IgD-negative memory B cell (primary cell): Measurements from ENCODE around the gene ROBO1. TPM values are rescaled to one million over a fixed set of nuclear protein-coding genes. Genes with fewer than 3 reads are reported as not detected.
A peak's percentile ranks its signal among the peaks of the same experiment; 100 is the strongest.

Source experiments
- H3K27ac Mint-ChIP-seq, 3 donors: one replicate each; pipeline ENCODE4 v1.8.0; 2020 to 2022; ENCODE audit warnings: mild to moderate bottlenecking in 3 of 3, mixed read lengths in 3 of 3, moderate library complexity in 1 of 3
- H3K27me3 Mint-ChIP-seq: one replicate; pipeline ENCODE4 v1.8.0; 2021; ENCODE audit warnings: mixed read lengths
- H3K36me3 Mint-ChIP-seq: one replicate; pipeline ENCODE4 v1.8.0; 2020; ENCODE audit warnings: mild to moderate bottlenecking, mixed read lengths
- H3K4me1 Mint-ChIP-seq, 3 donors: one replicate each; pipeline ENCODE4 v1.8.0; 2020 to 2022; ENCODE audit warnings: mixed read lengths in 3 of 3, mild to moderate bottlenecking in 1 of 3
- H3K4me3 Mint-ChIP-seq, 4 donors: one replicate each; pipeline ENCODE4 v1.8.0; 2020 to 2022; ENCODE audit warnings: mild to moderate bottlenecking in 4 of 4, mixed read lengths in 4 of 4, moderate library complexity in 3 of 4
- H3K9me3 Mint-ChIP-seq, 3 donors: one replicate each; pipeline ENCODE4 v1.8.0; 2020 to 2021; ENCODE audit warnings: mixed read lengths in 3 of 3, mild to moderate bottlenecking in 1 of 3
- polyA plus RNA-seq: library from polyadenylated mRNA; unstranded; fragments of 300-500 nt; fragmentation: Illumina TruSeq; gene quantifications from one replicate; pipeline ENCODE4 v1.2.3, GENCODE V29; 2021

The ROBO1 gene
- polyA plus RNA-seq, 1 donor from 2014 or later, result 2.3 TPM

GRCh38 chr3:79052054-79052681 is 715.6 kb downstream of the ROBO1 start:
- Mint-ChIP-seq H3K27ac (no peak overlapping the region), H3K27me3 (no peaks in the 10 kb centered on the region), H3K4me1 (peaks cover 0 to 3% (median 0%) of the 10 kb centered on the region in 3 donors), H3K9me3 (peaks cover 8 to 39% (median 14%) of the 10 kb centered on the region in 3 donors), H3K36me3 (peaks cover 3% of the 10 kb centered on the region), H3K4me3 (no peak overlapping the region)

GRCh38 chr3:79047581-79047980 is 720.2 kb downstream of the ROBO1 start:
- no peaks in the 10 kb centered on the region for H3K27me3 Mint-ChIP-seq
- no peak overlapping the region for H3K4me3 Mint-ChIP-seq
- H3K36me3 Mint-ChIP-seq, result no peaks in the 10 kb centered on the region
- no peak overlapping the region for H3K27ac Mint-ChIP-seq
- no peaks in the 10 kb centered on the region for H3K4me1 Mint-ChIP-seq
- H3K9me3 Mint-ChIP-seq, result peaks cover 3 to 23% (median 5%) of the 10 kb centered on the region in 3 donors

GRCh38 chr3:79041621-79042020 is 726.2 kb downstream of the ROBO1 start:
- no peaks in the 10 kb centered on the region for H3K27me3 Mint-ChIP-seq

GRCh38 chr3:79040701-79041100 is 727.1 kb downstream of the ROBO1 start:
- no peaks in the 10 kb centered on the region for H3K36me3 Mint-ChIP-seq
- no peak overlapping the region for H3K4me3 Mint-ChIP-seq
- H3K4me1 Mint-ChIP-seq, result peaks cover 0 to 2% (median 0%) of the 10 kb centered on the region in 3 donors
- peaks cover 0 to 2% (median 0%) of the 10 kb centered on the region in 3 donors for H3K9me3 Mint-ChIP-seq
- H3K27me3 Mint-ChIP-seq, result no peaks in the 10 kb centered on the region
- no peak overlapping the region for H3K27ac Mint-ChIP-seq

More at GRCh38 chr3:79041621-79042020, 726.2 kb downstream of the ROBO1 start:
- Mint-ChIP-seq H3K4me3 (no peak overlapping the region), H3K36me3 (no peaks in the 10 kb centered on the region), H3K27ac (no peak overlapping the region), H3K4me1 (peaks cover 0 to 2% (median 0%) of the 10 kb centered on the region in 3 donors), H3K9me3 (peaks cover 0 to 2% (median 0%) of the 10 kb centered on the region in 3 donors)

GRCh38 chr3:79040091-79040490 is 727.7 kb downstream of the ROBO1 start:
- Mint-ChIP-seq H3K4me3 (no peak overlapping the region), H3K27me3 (no peaks in the 10 kb centered on the region), H3K4me1 (peaks cover 0 to 2% (median 0%) of the 10 kb centered on the region in 3 donors), H3K36me3 (no peaks in the 10 kb centered on the region), H3K9me3 (peaks cover 0 to 2% (median 0%) of the 10 kb centered on the region in 3 donors), H3K27ac (no peak overlapping the region)

GRCh38 chr3:79039192-79039591 is 728.6 kb downstream of the ROBO1 start:
- H3K4me1 Mint-ChIP-seq, result peaks cover 0 to 2% (median 0%) of the 10 kb centered on the region in 3 donors
- no peaks in the 10 kb centered on the region for H3K36me3 Mint-ChIP-seq
- no peaks in the 10 kb centered on the region for H3K27me3 Mint-ChIP-seq
- peaks cover 0 to 2% (median 0%) of the 10 kb centered on the region in 3 donors for H3K9me3 Mint-ChIP-seq
- H3K27ac Mint-ChIP-seq, result no peak overlapping the region
- H3K4me3 Mint-ChIP-seq, result no peak overlapping the region

GRCh38 chr3:79038636-79039035 is 729.2 kb downstream of the ROBO1 start:
- Mint-ChIP-seq H3K27me3 (no peaks in the 10 kb centered on the region), H3K4me1 (peaks cover 0 to 2% (median 0%) of the 10 kb centered on the region in 3 donors), H3K4me3 (no peak overlapping the region), H3K36me3 (no peaks in the 10 kb centered on the region), H3K27ac (no peak overlapping the region), H3K9me3 (peaks cover 0 to 2% (median 0%) of the 10 kb centered on the region in 3 donors)

- Mint-ChIP-seq H3K36me3 (no peaks in the 10 kb centered on the region), H3K27ac (no peak overlapping the region), H3K9me3 (peaks cover 0 to 2% (median 0%) of the 10 kb centered on the region in 3 donors), H3K27me3 (no peaks in the 10 kb centered on the region), H3K4me1 (peaks cover 0 to 2% (median 0%) of the 10 kb centered on the region in 3 donors), H3K4me3 (no peak overlapping the region)
Measured at GRCh38 chr3:79038057-79038456, 729.7 kb downstream of the ROBO1 start.

GRCh38 chr3:79032686-79033318 is 735.0 kb downstream of the ROBO1 start:
- Mint-ChIP-seq H3K36me3 (no peaks in the 10 kb centered on the region), H3K27ac (no peak overlapping the region), H3K4me1 (peaks cover 0 to 2% (median 0%) of the 10 kb centered on the region in 3 donors), H3K4me3 (no peak overlapping the region), H3K9me3 (no peaks in the 10 kb centered on the region), H3K27me3 (no peaks in the 10 kb centered on the region)

GRCh38 chr3:79030157-79030556 is 737.6 kb downstream of the ROBO1 start:
- Mint-ChIP-seq H3K4me3 (no peak overlapping the region), H3K9me3 (no peaks in the 10 kb centered on the region), H3K27ac (no peak overlapping the region), H3K4me1 (no peaks in the 10 kb centered on the region), H3K27me3 (no peaks in the 10 kb centered on the region), H3K36me3 (no peaks in the 10 kb centered on the region)

- Mint-ChIP-seq H3K27ac (no peak overlapping the region), H3K27me3 (no peaks in the 10 kb centered on the region), H3K9me3 (no peaks in the 10 kb centered on the region), H3K36me3 (no peaks in the 10 kb centered on the region), H3K4me3 (no peak overlapping the region), H3K4me1 (no peaks in the 10 kb centered on the region)
Measured at GRCh38 chr3:79028916-79029315, 738.9 kb downstream of the ROBO1 start.

- Mint-ChIP-seq H3K27ac (no peak overlapping the region), H3K9me3 (no peaks in the 10 kb centered on the region), H3K4me3 (no peak overlapping the region), H3K4me1 (no peaks in the 10 kb centered on the region), H3K27me3 (no peaks in the 10 kb centered on the region), H3K36me3 (no peaks in the 10 kb centered on the region)
Measured at GRCh38 chr3:79027593-79027992, 740.2 kb downstream of the ROBO1 start.

GRCh38 chr3:79019924-79020173 is 747.9 kb downstream of the ROBO1 start:
- peaks cover 0 to 2% (median 0%) of the 10 kb centered on the region in 3 donors for H3K9me3 Mint-ChIP-seq
- no peak overlapping the region for H3K27ac Mint-ChIP-seq
- H3K4me1 Mint-ChIP-seq, result peaks cover 0 to 4% (median 0%) of the 10 kb centered on the region in 3 donors
- peak overlapping the region in 3 of 4 donors; percentile 68 to 88 (median 77) for H3K4me3 Mint-ChIP-seq
- peaks cover 2% of the 10 kb centered on the region for H3K27me3 Mint-ChIP-seq
- peaks cover 3% of the 10 kb centered on the region for H3K36me3 Mint-ChIP-seq

- H3K4me3 Mint-ChIP-seq, result peak overlapping the region in 3 of 4 donors; percentile 68 to 88 (median 77)
- no peak overlapping the region for H3K27ac Mint-ChIP-seq
- peaks cover 0 to 4% (median 0%) of the 10 kb centered on the region in 3 donors for H3K4me1 Mint-ChIP-seq
Measured at GRCh38 chr3:79019137-79019923, 748.5 kb downstream of the ROBO1 start.

GRCh38 chr3:79018671-79019136 is 749.1 kb downstream of the ROBO1 start:
- peaks cover 3% of the 10 kb centered on the region for H3K36me3 Mint-ChIP-seq
- peaks cover 0 to 4% (median 0%) of the 10 kb centered on the region in 3 donors for H3K4me1 Mint-ChIP-seq
- no peak overlapping the region for H3K27ac Mint-ChIP-seq
- H3K27me3 Mint-ChIP-seq, result peaks cover 2% of the 10 kb centered on the region
- no peak overlapping the region for H3K4me3 Mint-ChIP-seq
- H3K9me3 Mint-ChIP-seq, result peaks cover 0 to 2% (median 0%) of the 10 kb centered on the region in 3 donors

More at GRCh38 chr3:79019137-79019923, 748.5 kb downstream of the ROBO1 start:
- Mint-ChIP-seq H3K9me3 (peaks cover 0 to 2% (median 0%) of the 10 kb centered on the region in 3 donors), H3K27me3 (peaks cover 2% of the 10 kb centered on the region), H3K36me3 (peaks cover 3% of the 10 kb centered on the region)
